AG04450 (cell line): ENCODE data around the gene IGF2BP3. TPM values are rescaled to one million over a fixed set of nuclear protein-coding genes. Genes with fewer than 3 reads are reported as not detected.

Experiments
- CTCF ChIA-PET: fragments of 300-600, 350-600 bp; formaldehyde crosslinking; extraction: SDS; loops from one replicate; lab custom pipeline; 2022; ENCODE audit warnings: antibody characterized with exemption, inconsistent platforms; lab: Charles Lee
- POLR2A ChIA-PET: fragments of 350-600 bp; formaldehyde crosslinking; extraction: SDS; loops from one replicate; lab custom pipeline; 2021; ENCODE audit warnings: antibody characterized with exemption, inconsistent platforms; lab: Yijun Ruan, JAX
- DNase-seq: peaks from one replicate; pipeline ENCODE4 v3.0.0-alpha.2; 2011; ENCODE audit warnings: low read depth, low spot score
- H3K27ac ChIP-seq: one replicate; pipeline ENCODE4 v1.5.1; 2012; ENCODE audit warnings: low read depth, low read length, control low read depth
- H3K27me3 ChIP-seq: one replicate; pipeline ENCODE4 v1.6.0; 2012; ENCODE audit warnings: low read length; ENCODE audit not compliant: control insufficient read depth, insufficient read depth
- H3K4me3 ChIP-seq: 2 replicates; pipeline ENCODE4 v1.5.1; 2011; ENCODE audit warnings: mild to moderate bottlenecking, low read depth, low read length, control low read depth
- H3K9me3 ChIP-seq: 2 replicates; pipeline ENCODE4 v1.5.1; 2012; ENCODE audit warnings: low read length; ENCODE audit not compliant: control insufficient read depth, insufficient read depth
- CTCF ChIP-seq: IDR thresholded peaks from 2 replicates; pipeline ENCODE4 v1.5.1; 2011; ENCODE audit warnings: low read depth, low read length, control low read depth, inconsistent platforms
- polyA plus RNA-seq: library from polyadenylated mRNA; depleted of rRNA; stranded (reverse); fragments of >200 nt; gene quantifications from 2 replicates; pipeline ENCODE4 v1.2.3, GENCODE V29; 2011

IGF2BP3 gene
- polyA plus RNA-seq, 1 experiment, result 98.2 TPM

- peak overlapping the region; percentile 89 for H3K4me3 ChIP-seq
- DNase-seq, result no peak
- no peaks in the 10 kb centered on the region for H3K27me3 ChIP-seq
- TF ChIP-seq CTCF, result no peak
- H3K27ac ChIP-seq, result peak overlapping the region; percentile 82
- H3K9me3 ChIP-seq, result peaks cover 4% of the 10 kb centered on the region; the same call in 1 of the 2 replicates
- POLR2A ChIA-PET, result interaction anchor here (0.7 kb wide), 1 partner anchor 19 kb away, joined by 4 read pairs; no protein-coding TSS in a partner anchor
- CTCF ChIA-PET, result no interaction called here
These were observed 936 bp downstream of the IGF2BP3 start for GRCh38 chr7:23469150-23469960.

- peak overlapping the region; percentile 82 for H3K27ac ChIP-seq
- POLR2A ChIA-PET, result interaction anchor here (0.9 kb wide), 1 partner anchor 63 kb away, joined by 3 read pairs; no protein-coding TSS in a partner anchor
- H3K27me3 ChIP-seq, result no peaks in the 10 kb centered on the region
- H3K4me3 ChIP-seq, result peak overlapping the region; percentile 89
- H3K9me3 ChIP-seq, result peaks cover 4% of the 10 kb centered on the region; the same call in 1 of the 2 replicates
- CTCF ChIA-PET, result interaction anchor here (1.1 kb wide), 1 partner anchor 196 kb away, joined by 3 read pairs; no protein-coding TSS in a partner anchor
- DNase-seq, result no peak
- no peak; the same call in 1 of the 2 replicates for TF ChIP-seq CTCF
These were observed 1.7 kb downstream of the IGF2BP3 start for GRCh38 chr7:23468526-23469149.

GRCh38 chr7:23467806-23468525 lies 2.3 kb downstream of the IGF2BP3 start:
- Histone ChIP-seq H3K9me3 (peaks cover 4% of the 10 kb centered on the region; the same call in 1 of the 2 replicates), H3K4me3 (peak overlapping the region; percentile 89), H3K27me3 (no peaks in the 10 kb centered on the region), H3K27ac (peak overlapping the region; percentile 82)
- CTCF ChIA-PET, result interaction anchor here (0.9 to 1.1 kb wide), 2 partner anchors 109 to 195 kb away, joined by 3 to 5 read pairs; no protein-coding TSS in a partner anchor
- TF ChIP-seq CTCF, result no peak
- no peak for DNase-seq
- POLR2A ChIA-PET, result interaction anchor here (0.9 kb wide), 1 partner anchor 63 kb away, joined by 3 read pairs; no protein-coding TSS in a partner anchor

- no peak for DNase-seq
- Histone ChIP-seq H3K27ac (peak overlapping the region; percentile 82), H3K4me3 (peak overlapping the region; percentile 89), H3K27me3 (no peaks in the 10 kb centered on the region), H3K9me3 (peaks cover 4% of the 10 kb centered on the region; the same call in 1 of the 2 replicates)
- ChIA-PET CTCF (interaction anchor here (0.9 to 1.3 kb wide), 4 partner anchors 37 to 194 kb away, joined by 3 to 5 read pairs (median 5); no protein-coding TSS in a partner anchor), POLR2A (no interaction called here)
- no peak for TF ChIP-seq CTCF
These were observed 2.9 kb downstream of the IGF2BP3 start for GRCh38 chr7:23467291-23467805.
